MCF 10A (cell line): ENCODE measurements around the gene TMEM18. TPM values are rescaled to one million over a fixed set of nuclear protein-coding genes. Genes with fewer than 3 reads are reported as not detected.

Experiments
- BruUV-seq: library from RNA; stranded (reverse); fragments of 400-500 nt; replicated peaks from 2 replicates; lab custom pipeline; 2021; lab: Mats Ljungman, UMichigan
- CTCF ChIA-PET: fragments of 300-600 bp; sonication (Branson Sonifier 250); formaldehyde crosslinking; extraction: SDS; loops from one replicate; lab custom pipeline; 2021; ENCODE audit warnings: antibody characterized with exemption, inconsistent platforms; lab: Yijun Ruan, JAX
- POLR2A ChIA-PET: fragments of 300-600, 350-650 bp; sonication (Branson Sonifier 250); formaldehyde crosslinking; extraction: SDS; loops from one replicate; lab custom pipeline; 2020; ENCODE audit warnings: antibody characterized with exemption, inconsistent platforms; lab: Yijun Ruan, JAX
- DNase-seq: peaks from one replicate; pipeline ENCODE4 v3.0.0-alpha.2; 2018; ENCODE audit not compliant: unreplicated experiment
- H3K27ac Mint-ChIP-seq: one replicate; pipeline ENCODE4 v1.8.0; 2022; ENCODE audit warnings: mild to moderate bottlenecking, low read depth, mixed read lengths; ENCODE audit not compliant: unreplicated experiment
- H3K27me3 Mint-ChIP-seq: one replicate; pipeline ENCODE4 v1.8.0; 2022; ENCODE audit warnings: mixed read lengths; ENCODE audit not compliant: insufficient read depth, unreplicated experiment
- H3K36me3 Mint-ChIP-seq: one replicate; pipeline ENCODE4 v1.8.0; 2022; ENCODE audit warnings: mild to moderate bottlenecking, moderate library complexity, mixed read lengths; ENCODE audit not compliant: insufficient read depth, unreplicated experiment
- H3K4me1 Mint-ChIP-seq: one replicate; pipeline ENCODE4 v1.8.0; 2022; ENCODE audit warnings: mixed read lengths; ENCODE audit not compliant: insufficient read depth, unreplicated experiment
- H3K4me3 Mint-ChIP-seq: one replicate; pipeline ENCODE4 v1.8.0; 2022; ENCODE audit warnings: mild to moderate bottlenecking, moderate library complexity, mixed read lengths; ENCODE audit not compliant: unreplicated experiment
- H3K9me3 Mint-ChIP-seq: one replicate; pipeline ENCODE4 v1.8.0; 2022; ENCODE audit warnings: mixed read lengths; ENCODE audit not compliant: unreplicated experiment
- CTCF ChIP-seq: fragments of 200-600 bp; IDR thresholded peaks from one replicate; pipeline ENCODE4 v1.8.0; 2022; ENCODE audit warnings: antibody characterized with exemption, mild to moderate bottlenecking; ENCODE audit not compliant: unreplicated experiment
- intact Hi-C: fragments of 100-400 bp; cut with micrococcal nuclease; formaldehyde crosslinking; loops from 2 replicates; pipeline ENCODE4 v1.14.1; 2022
- total RNA-seq: library from RNA; stranded (reverse); gene quantifications from 2 replicates; pipeline ENCODE4 v1.2.3, GENCODE V29; 2022

TMEM18 gene
- total RNA-seq, 1 experiment from 2014 or later, result 25.1 TPM

- no peak for TF ChIP-seq CTCF
- Mint-ChIP-seq H3K9me3 (peaks cover 9% of the 10 kb centered on the region), H3K4me3 (no peak overlapping the region), H3K36me3 (peaks cover 17% of the 10 kb centered on the region), H3K27ac (no peak overlapping the region), H3K4me1 (peaks cover 6% of the 10 kb centered on the region), H3K27me3 (no peaks in the 10 kb centered on the region)
- intact Hi-C loops, result no loop called here
- no TSS peak for BruUV-seq
- POLR2A ChIA-PET, result interaction anchor here (0.6 kb wide), 1 partner anchor 136 kb away, joined by 4 read pairs; no protein-coding TSS in a partner anchor
- CTCF ChIA-PET, result interaction anchor here (0.6 to 2.3 kb wide), 4 partner anchors 27 to 289 kb away, joined by 3 to 8 read pairs (median 4); no protein-coding TSS in a partner anchor
- DNase-seq, result no peak
These were observed 11.7 kb downstream of the TMEM18 start for GRCh38 chr2:665340-666073.

- no peak for TF ChIP-seq CTCF
- H3K4me3 Mint-ChIP-seq, result no peak overlapping the region
- H3K27me3 Mint-ChIP-seq, result no peaks in the 10 kb centered on the region
- no peak overlapping the region for H3K27ac Mint-ChIP-seq
- intact Hi-C loops, result no loop called here
- H3K36me3 Mint-ChIP-seq, result peaks cover 17% of the 10 kb centered on the region
- H3K9me3 Mint-ChIP-seq, result peaks cover 9% of the 10 kb centered on the region
- no TSS peak for BruUV-seq
- DNase-seq, result no peak
- H3K4me1 Mint-ChIP-seq, result no peaks in the 10 kb centered on the region
- POLR2A ChIA-PET, result no interaction called here
- CTCF ChIA-PET, result no interaction called here
These were observed 13.1 kb downstream of the TMEM18 start for GRCh38 chr2:664063-664462.

GRCh38 chr2:663221-663620, 14.0 kb downstream of the TMEM18 start:
- CTCF ChIA-PET, result no interaction called here

GRCh38 chr2:661360-661635, 15.9 kb downstream of the TMEM18 start:
- Mint-ChIP-seq H3K4me3 (no peak overlapping the region), H3K4me1 (no peaks in the 10 kb centered on the region), H3K9me3 (peaks cover 9% of the 10 kb centered on the region), H3K27ac (no peak overlapping the region), H3K27me3 (no peaks in the 10 kb centered on the region), H3K36me3 (peaks cover 11% of the 10 kb centered on the region)
- DNase-seq, result no peak
- CTCF ChIA-PET, result no interaction called here
- no TSS peak for BruUV-seq
- intact Hi-C loops, result no loop called here
- TF ChIP-seq CTCF, result no peak
- POLR2A ChIA-PET, result no interaction called here

More at GRCh38 chr2:663221-663620, 14.0 kb downstream of the TMEM18 start:
- no peak overlapping the region for H3K4me3 Mint-ChIP-seq
- peaks cover 17% of the 10 kb centered on the region for H3K36me3 Mint-ChIP-seq
- no peaks in the 10 kb centered on the region for H3K27me3 Mint-ChIP-seq
- no peak overlapping the region for H3K27ac Mint-ChIP-seq
- DNase-seq, result no peak
- H3K9me3 Mint-ChIP-seq, result peaks cover 9% of the 10 kb centered on the region
- POLR2A ChIA-PET, result no interaction called here
- no TSS peak for BruUV-seq
- no peaks in the 10 kb centered on the region for H3K4me1 Mint-ChIP-seq
- intact Hi-C loops, result no loop called here
- TF ChIP-seq CTCF, result no peak
